DOHH2 (cell line): ENCODE data around the gene STYK1.

Experiments used
- H3F3A ChIP-seq: fragments of 200-600 bp; sonication (generic), shearing (Covaris generic); 2 replicates; pipeline ENCODE4 v1.6.0; 2016; ENCODE audit warnings: antibody characterized with exemption, mild to moderate bottlenecking; ENCODE audit not compliant: control insufficient read depth, insufficient read depth
- H3K27ac ChIP-seq: fragments of 200-600 bp; sonication (generic); 2 replicates; pipeline ENCODE4 v1.5.1; 2014; ENCODE audit warnings: low read depth, mild to moderate bottlenecking, low read length, moderate library complexity
- H3K27me3 ChIP-seq: fragments of 200-600 bp; sonication (generic); 2 replicates; pipeline ENCODE4 v1.6.1; 2014; ENCODE audit warnings: mild to moderate bottlenecking, low read length, mixed read lengths; ENCODE audit not compliant: control insufficient read depth
- H3K36me3 ChIP-seq: fragments of 200-600 bp; sonication (generic); 2 replicates; pipeline ENCODE4 v1.6.1; 2014; ENCODE audit warnings: mild to moderate bottlenecking, low read length, moderate library complexity, mixed read lengths; ENCODE audit not compliant: control insufficient read depth
- H3K4me1 ChIP-seq: fragments of 200-600 bp; sonication (generic); 2 replicates; pipeline ENCODE4 v1.6.1; 2014; ENCODE audit warnings: mild to moderate bottlenecking, low read length, mixed read lengths; ENCODE audit not compliant: control insufficient read depth
- H3K4me2 ChIP-seq: fragments of 200-600 bp; sonication (generic); 2 replicates; pipeline ENCODE4 v1.6.0; 2014; ENCODE audit warnings: mild to moderate bottlenecking, low read length, moderate library complexity
- H3K4me3 ChIP-seq: fragments of 200-600 bp; sonication (generic); 2 replicates; pipeline ENCODE4 v1.5.1; 2014; ENCODE audit warnings: mild to moderate bottlenecking, low read length, mixed read lengths
- H3K79me2 ChIP-seq: fragments of 200-600 bp; sonication (generic); 2 replicates; pipeline ENCODE4 v1.6.1; 2014; ENCODE audit warnings: mild to moderate bottlenecking, low read length, mixed read lengths; ENCODE audit not compliant: control insufficient read depth
- H3K9me2 ChIP-seq: fragments of 200-600 bp; sonication (generic); replicated peaks from 2 replicates; pipeline ENCODE4 v1.6.1; 2014; ENCODE audit warnings: mild to moderate bottlenecking, low read length, mixed read lengths; ENCODE audit not compliant: control insufficient read depth
- H3K9me3 ChIP-seq: fragments of 200-600 bp; sonication (generic); 2 replicates; pipeline ENCODE4 v1.6.1; 2014; ENCODE audit warnings: antibody characterized with exemption, low read length, mixed read lengths; ENCODE audit not compliant: control insufficient read depth, insufficient read depth
- H4K20me1 ChIP-seq: fragments of 200-600 bp; sonication (generic); 2 replicates; pipeline ENCODE4 v1.6.0; 2014; ENCODE audit warnings: low read depth, mild to moderate bottlenecking, antibody characterized with exemption, low read length, moderate library complexity; ENCODE audit not compliant: control insufficient read depth, insufficient read depth
- EZH2phosphoT487 ChIP-seq: fragments of 200-600 bp; sonication (generic); IDR thresholded peaks from 2 replicates; pipeline ENCODE4 v1.6.1; 2017; ENCODE audit warnings: borderline replicate concordance, mild to moderate bottlenecking, antibody characterized with exemption, low read length, moderate library complexity, mixed read lengths
- TF ChIP-seq, protein P1 (sequence below): fragments of 200-600 bp; sonication (generic); IDR thresholded peaks from one replicate; pipeline ENCODE4 v1.5.1; 2014; ENCODE audit warnings: antibody characterized with exemption, mild to moderate bottlenecking, low read depth, low read length; ENCODE audit not compliant: poor library complexity, severe bottlenecking

STYK1 gene, protein sequence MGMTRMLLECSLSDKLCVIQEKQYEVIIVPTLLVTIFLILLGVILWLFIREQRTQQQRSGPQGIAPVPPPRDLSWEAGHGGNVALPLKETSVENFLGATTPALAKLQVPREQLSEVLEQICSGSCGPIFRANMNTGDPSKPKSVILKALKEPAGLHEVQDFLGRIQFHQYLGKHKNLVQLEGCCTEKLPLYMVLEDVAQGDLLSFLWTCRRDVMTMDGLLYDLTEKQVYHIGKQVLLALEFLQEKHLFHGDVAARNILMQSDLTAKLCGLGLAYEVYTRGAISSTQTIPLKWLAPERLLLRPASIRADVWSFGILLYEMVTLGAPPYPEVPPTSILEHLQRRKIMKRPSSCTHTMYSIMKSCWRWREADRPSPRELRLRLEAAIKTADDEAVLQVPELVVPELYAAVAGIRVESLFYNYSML

DNA sequence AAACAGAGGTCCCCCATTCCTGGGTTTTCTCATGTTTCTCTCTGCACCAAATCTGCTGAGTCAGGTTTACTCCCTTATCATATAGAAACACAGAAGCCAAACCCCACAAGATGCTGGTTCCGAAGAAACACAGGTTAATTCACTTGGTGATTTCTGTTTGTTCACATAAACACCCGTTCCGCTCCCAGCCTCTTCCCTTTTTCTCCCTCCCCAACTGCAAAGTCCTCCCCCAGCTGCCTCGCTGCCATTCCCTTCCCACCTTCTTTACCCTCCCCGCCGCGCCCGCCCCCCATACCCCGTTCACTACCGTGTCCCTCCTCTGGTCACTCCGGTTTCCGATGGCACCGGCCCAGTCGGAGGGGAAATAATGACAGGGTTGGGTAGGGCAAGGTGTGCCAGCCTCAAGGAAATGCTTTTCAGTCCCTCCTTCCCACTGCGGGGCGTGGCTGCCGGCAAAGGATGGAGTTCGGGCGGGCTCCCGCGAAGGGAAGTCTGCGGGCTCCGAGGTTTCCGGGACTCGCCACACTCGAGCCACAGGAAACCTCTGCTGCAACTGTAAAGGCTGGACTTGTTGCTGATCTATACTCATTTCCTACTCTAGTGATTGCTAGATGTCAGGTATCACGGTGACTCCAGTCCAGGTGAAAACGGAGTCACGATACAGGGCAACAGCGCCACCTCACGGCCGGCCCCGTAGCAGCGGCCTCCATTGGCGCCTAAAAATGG, at the start of gene STYK1:
Gene STYK1 (minus strand): TSS at position 394 of the 726 bp plus-strand sequence. CDS start 39,434 bp downstream, outside the sequence.
- no peaks in the 10 kb centered on the region for H3F3A ChIP-seq
- H3K4me1 ChIP-seq = peaks cover 5% of the 10 kb centered on the region; the same call in 1 of the 2 replicates
- H3K9me3 ChIP-seq = no peaks in the 10 kb centered on the region
- peak within 1 kb of the TSS; percentile 55 for H3K4me2 ChIP-seq
- H3K4me3 ChIP-seq = peak within 1 kb of the TSS; percentile 19; the same call in 1 of the 2 replicates
- no peak within 1 kb of the TSS for H3K27ac ChIP-seq
- no peaks in the 10 kb centered on the region for H3K36me3 ChIP-seq
- H3K9me2 ChIP-seq = no peaks in the 10 kb centered on the region
- H4K20me1 ChIP-seq = no peaks in the 10 kb centered on the region
- H3K27me3 ChIP-seq = peaks cover 13% of the 10 kb centered on the region
- H3K79me2 ChIP-seq = no peaks in the 10 kb centered on the region
- TF ChIP-seq, protein P1, sequence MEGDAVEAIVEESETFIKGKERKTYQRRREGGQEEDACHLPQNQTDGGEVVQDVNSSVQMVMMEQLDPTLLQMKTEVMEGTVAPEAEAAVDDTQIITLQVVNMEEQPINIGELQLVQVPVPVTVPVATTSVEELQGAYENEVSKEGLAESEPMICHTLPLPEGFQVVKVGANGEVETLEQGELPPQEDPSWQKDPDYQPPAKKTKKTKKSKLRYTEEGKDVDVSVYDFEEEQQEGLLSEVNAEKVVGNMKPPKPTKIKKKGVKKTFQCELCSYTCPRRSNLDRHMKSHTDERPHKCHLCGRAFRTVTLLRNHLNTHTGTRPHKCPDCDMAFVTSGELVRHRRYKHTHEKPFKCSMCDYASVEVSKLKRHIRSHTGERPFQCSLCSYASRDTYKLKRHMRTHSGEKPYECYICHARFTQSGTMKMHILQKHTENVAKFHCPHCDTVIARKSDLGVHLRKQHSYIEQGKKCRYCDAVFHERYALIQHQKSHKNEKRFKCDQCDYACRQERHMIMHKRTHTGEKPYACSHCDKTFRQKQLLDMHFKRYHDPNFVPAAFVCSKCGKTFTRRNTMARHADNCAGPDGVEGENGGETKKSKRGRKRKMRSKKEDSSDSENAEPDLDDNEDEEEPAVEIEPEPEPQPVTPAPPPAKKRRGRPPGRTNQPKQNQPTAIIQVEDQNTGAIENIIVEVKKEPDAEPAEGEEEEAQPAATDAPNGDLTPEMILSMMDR = peak; percentile 82
- TF ChIP-seq EZH2phosphoT487 = no peak

DNA sequence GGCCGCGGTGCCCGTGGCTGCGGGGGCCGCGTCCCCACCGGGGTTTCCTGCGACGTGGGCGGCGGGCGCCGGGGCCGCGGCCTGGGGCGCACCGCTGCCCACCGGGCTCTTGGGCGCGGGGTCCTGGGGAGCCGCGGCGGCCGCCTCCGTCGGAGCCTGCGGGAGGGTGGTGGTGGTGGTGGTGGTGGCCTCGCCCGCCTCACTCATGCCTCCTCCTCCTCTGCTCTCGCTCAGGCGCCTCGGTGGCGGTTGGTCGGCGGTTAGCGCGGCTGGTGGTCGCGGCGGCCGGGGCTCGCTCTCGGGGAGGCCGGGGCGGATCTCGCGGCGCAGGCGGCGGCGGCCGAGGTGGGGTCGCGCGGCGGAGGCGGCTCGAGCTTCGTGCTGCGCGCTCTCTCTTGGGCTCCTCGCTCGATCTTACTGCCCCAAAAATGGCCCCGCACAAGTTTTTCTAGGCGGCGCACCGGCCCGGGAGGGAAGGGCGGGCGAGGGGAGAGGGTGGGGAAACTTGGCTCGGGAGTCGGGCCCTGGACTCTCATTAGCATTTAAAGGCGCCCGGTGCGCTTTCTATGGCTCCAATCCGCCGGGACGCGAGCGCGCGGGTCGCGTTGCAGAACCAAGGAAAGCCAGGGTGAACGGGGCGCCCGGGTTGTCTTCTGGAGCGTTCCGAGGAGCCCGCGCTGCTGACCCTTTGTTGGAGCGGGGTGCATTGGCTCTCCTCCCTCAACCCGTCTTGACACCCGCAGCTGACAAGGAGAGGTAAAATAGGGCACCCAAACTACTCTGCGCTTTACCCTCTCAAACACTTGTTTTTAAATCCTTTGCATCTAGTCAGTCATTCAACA, 49.3 kb upstream of the STYK1 start, which contains the start of gene YBX3:
Gene YBX3 (minus strand): TSS at position 419 of the 842 bp plus-strand sequence. CDS start 212 bp downstream, at position 207.
- no peaks in the 10 kb centered on the region for H3K9me2 ChIP-seq
- H3K4me1 ChIP-seq = no peaks in the 10 kb centered on the region
- no peaks in the 10 kb centered on the region for H3F3A ChIP-seq
- TF ChIP-seq EZH2phosphoT487 = no peak
- TF ChIP-seq, protein P1 = no peak
- H3K4me3 ChIP-seq = no peak within 1 kb of the TSS
- no peaks in the 10 kb centered on the region for H3K79me2 ChIP-seq
- H3K27me3 ChIP-seq = peaks cover 10% of the 10 kb centered on the region
- H3K27ac ChIP-seq = no peak within 1 kb of the TSS
- 0 out of 2 replicates have a peak, but pooled peaks cover 5% of the 10 kb centered on the region for H3K9me3 ChIP-seq
- H3K4me2 ChIP-seq = no peak within 1 kb of the TSS
- no peaks in the 10 kb centered on the region for H3K36me3 ChIP-seq
- H4K20me1 ChIP-seq = no peaks in the 10 kb centered on the region

DNA sequence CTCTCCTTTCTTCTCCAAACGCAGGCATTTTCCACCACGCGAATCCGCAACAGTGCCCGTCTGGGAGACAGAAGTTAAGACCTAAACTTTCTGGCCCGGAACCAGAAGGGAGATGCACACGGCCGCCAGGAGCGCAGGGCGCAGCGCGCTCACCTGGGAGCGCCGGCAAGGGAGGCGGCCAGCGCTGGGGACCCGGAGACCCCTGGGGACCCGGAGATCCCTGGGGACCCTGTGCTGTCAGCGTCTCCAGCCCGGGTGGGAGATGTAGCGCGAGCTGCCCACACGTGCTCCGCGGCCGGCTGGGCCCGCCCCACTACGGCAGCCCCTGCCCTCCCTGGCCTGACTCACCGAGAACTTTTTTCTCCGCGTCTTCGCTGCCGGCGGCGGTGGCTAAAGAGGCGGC, 48.7 kb upstream of the STYK1 start:
- no peaks in the 10 kb centered on the region for H4K20me1 ChIP-seq
- no peaks in the 10 kb centered on the region for H3K9me2 ChIP-seq
- H3F3A ChIP-seq = no peaks in the 10 kb centered on the region
- H3K9me3 ChIP-seq = 0 out of 2 replicates have a peak, but pooled peaks cover 5% of the 10 kb centered on the region
- H3K4me1 ChIP-seq = no peaks in the 10 kb centered on the region
- H3K4me3 ChIP-seq = no peak overlapping the region
- H3K27ac ChIP-seq = no peak overlapping the region
- no peaks in the 10 kb centered on the region for H3K79me2 ChIP-seq
- H3K4me2 ChIP-seq = no peak overlapping the region
- no peaks in the 10 kb centered on the region for H3K36me3 ChIP-seq
- H3K27me3 ChIP-seq = peaks cover 10% of the 10 kb centered on the region
- no peak for TF ChIP-seq EZH2phosphoT487
- TF ChIP-seq, protein P1 = no peak
